Endothelial cell (in vitro differentiated cells): ENCODE measurements around the gene NAV2. TPM values are rescaled to one million over a fixed set of nuclear protein-coding genes. Genes with fewer than 3 reads are reported as not detected.
A peak's percentile ranks its signal among the peaks of the same experiment; 100 is the strongest.

ENCODE experiments used
- DNase-seq: peaks from one replicate; pipeline ENCODE4 v3.0.0; 2021; ENCODE audit warnings: low spot score
- H3K27ac Mint-ChIP-seq: one replicate; pipeline ENCODE4 v1.8.0; 2021; ENCODE audit warnings: mixed read lengths, inconsistent platforms; ENCODE audit not compliant: unreplicated experiment
- H3K27me3 Mint-ChIP-seq: one replicate; pipeline ENCODE4 v1.8.0; 2021; ENCODE audit warnings: mild to moderate bottlenecking, moderate library complexity, mixed read lengths, inconsistent platforms; ENCODE audit not compliant: unreplicated experiment
- H3K36me3 Mint-ChIP-seq: one replicate; pipeline ENCODE4 v1.8.0; 2021; ENCODE audit warnings: mild to moderate bottlenecking, low read depth, mixed read lengths, inconsistent platforms; ENCODE audit not compliant: unreplicated experiment
- H3K4me1 Mint-ChIP-seq: one replicate; pipeline ENCODE4 v1.8.0; 2021; ENCODE audit warnings: mild to moderate bottlenecking, mixed read lengths, inconsistent platforms; ENCODE audit not compliant: unreplicated experiment
- H3K4me3 Mint-ChIP-seq: one replicate; pipeline ENCODE4 v1.8.0; 2021; ENCODE audit warnings: mild to moderate bottlenecking, mixed read lengths, inconsistent platforms; ENCODE audit not compliant: unreplicated experiment
- H3K9me3 Mint-ChIP-seq: one replicate; pipeline ENCODE4 v1.8.0; 2021; ENCODE audit warnings: mixed read lengths, inconsistent platforms; ENCODE audit not compliant: unreplicated experiment
- total RNA-seq: library from RNA; stranded (reverse); fragmentation: NEBNext Ultra II Directional; extraction: Animal tissue kit (Norgen Biotek cat#: 25700); gene quantifications from one replicate; pipeline ENCODE4 v1.2.1, GENCODE V29; 2021; ENCODE audit not compliant: unreplicated experiment
- TF ChIP-seq, protein P1 (sequence below): fragments of 200-600 bp; sonication (generic); IDR thresholded peaks from one replicate; pipeline ENCODE4 v1.5.0; 2021; ENCODE audit warnings: antibody characterized with exemption; ENCODE audit not compliant: unreplicated experiment

The NAV2 gene
- total RNA-seq, 1 donor from 2014 or later = 15.6 TPM

DNA sequence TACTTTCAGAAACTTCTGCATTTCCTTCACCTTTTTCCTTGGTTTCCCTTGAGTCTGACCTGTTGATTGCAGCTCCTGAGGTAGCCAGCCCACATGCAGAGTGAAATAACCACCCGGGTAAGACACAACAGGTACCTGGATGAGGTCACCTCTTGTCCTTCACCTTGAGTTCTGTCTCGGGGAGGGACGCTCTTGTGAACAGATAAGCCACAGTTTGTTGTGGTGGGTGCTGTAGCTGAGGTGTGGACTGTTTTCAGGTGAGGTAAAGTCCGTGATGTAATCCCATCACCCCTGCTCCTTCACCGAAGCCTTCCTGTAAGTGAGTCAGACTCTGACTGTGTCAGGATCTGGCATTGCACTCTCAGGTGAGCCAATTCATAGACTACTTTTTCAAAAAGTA, 183.1 kb downstream of the NAV2 start:
- Mint-ChIP-seq H3K4me3 (no peak overlapping the region), H3K36me3 (no peaks in the 10 kb centered on the region), H3K9me3 (no peaks in the 10 kb centered on the region), H3K27me3 (no peaks in the 10 kb centered on the region), H3K27ac (no peak overlapping the region), H3K4me1 (no peaks in the 10 kb centered on the region)
- TF ChIP-seq, protein P1, sequence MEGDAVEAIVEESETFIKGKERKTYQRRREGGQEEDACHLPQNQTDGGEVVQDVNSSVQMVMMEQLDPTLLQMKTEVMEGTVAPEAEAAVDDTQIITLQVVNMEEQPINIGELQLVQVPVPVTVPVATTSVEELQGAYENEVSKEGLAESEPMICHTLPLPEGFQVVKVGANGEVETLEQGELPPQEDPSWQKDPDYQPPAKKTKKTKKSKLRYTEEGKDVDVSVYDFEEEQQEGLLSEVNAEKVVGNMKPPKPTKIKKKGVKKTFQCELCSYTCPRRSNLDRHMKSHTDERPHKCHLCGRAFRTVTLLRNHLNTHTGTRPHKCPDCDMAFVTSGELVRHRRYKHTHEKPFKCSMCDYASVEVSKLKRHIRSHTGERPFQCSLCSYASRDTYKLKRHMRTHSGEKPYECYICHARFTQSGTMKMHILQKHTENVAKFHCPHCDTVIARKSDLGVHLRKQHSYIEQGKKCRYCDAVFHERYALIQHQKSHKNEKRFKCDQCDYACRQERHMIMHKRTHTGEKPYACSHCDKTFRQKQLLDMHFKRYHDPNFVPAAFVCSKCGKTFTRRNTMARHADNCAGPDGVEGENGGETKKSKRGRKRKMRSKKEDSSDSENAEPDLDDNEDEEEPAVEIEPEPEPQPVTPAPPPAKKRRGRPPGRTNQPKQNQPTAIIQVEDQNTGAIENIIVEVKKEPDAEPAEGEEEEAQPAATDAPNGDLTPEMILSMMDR = no peak
- DNase-seq = no peak

DNA sequence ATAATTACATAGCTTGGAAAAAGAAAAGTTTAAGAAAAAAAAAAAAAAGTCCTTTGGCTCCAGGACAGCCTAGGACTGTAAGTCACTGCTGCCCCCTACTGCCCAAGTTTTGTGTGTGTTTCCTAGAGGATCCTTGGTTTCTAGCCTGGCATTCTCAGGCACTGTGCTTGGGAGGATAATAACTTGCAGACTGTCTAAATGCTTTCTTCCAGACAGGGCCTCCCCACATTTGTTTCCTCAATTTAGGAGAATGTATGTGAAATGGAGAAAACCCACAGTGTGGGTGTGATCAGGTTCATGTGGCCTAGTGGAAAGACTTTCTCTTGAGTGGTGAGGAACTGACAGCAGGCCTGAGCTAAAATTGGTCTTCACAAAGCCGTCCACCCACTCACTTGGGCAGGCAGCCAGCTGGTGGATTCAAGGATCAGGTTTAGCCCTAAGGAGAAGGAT, 191.0 kb downstream of the NAV2 start:
- Mint-ChIP-seq H3K4me1 (no peaks in the 10 kb centered on the region), H3K27ac (no peak overlapping the region), H3K9me3 (no peaks in the 10 kb centered on the region), H3K27me3 (no peaks in the 10 kb centered on the region), H3K36me3 (no peaks in the 10 kb centered on the region), H3K4me3 (no peak overlapping the region)
- TF ChIP-seq, protein P1 = peak; percentile 72
- DNase-seq = peak; percentile 85

DNA sequence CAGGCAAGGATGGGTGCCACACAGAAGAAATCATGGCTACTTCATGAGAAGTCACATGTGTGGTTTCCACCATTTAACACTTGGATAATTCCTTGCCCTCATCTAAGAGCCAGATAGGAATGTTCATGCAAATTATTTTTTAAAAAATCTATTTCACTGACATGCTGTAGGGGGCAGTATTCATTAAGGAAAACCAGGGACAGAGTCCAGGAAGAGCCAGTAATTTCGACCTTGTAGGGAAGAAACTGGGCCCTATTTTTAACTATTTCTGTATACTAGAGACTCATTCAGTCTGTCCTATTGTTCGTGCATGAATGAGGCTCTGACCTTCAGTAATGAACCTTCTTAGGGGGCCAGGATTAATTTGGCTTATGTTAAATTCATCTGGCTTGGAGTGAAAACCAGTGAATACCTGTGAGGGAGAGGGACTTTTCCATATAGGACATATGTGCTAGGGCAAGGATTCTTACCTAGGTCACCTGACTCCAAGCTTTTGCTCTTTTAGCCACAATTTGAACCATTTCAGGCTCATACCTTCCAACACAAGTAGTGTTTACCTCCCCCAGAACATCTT, 192.7 kb downstream of the NAV2 start:
- DNase-seq = no peak
- H3K36me3 Mint-ChIP-seq = no peaks in the 10 kb centered on the region
- no peaks in the 10 kb centered on the region for H3K9me3 Mint-ChIP-seq
- H3K27me3 Mint-ChIP-seq = no peaks in the 10 kb centered on the region
- no peak overlapping the region for H3K27ac Mint-ChIP-seq
- H3K4me1 Mint-ChIP-seq = no peaks in the 10 kb centered on the region
- TF ChIP-seq, protein P1 = peak; percentile 95
- no peak overlapping the region for H3K4me3 Mint-ChIP-seq

DNA sequence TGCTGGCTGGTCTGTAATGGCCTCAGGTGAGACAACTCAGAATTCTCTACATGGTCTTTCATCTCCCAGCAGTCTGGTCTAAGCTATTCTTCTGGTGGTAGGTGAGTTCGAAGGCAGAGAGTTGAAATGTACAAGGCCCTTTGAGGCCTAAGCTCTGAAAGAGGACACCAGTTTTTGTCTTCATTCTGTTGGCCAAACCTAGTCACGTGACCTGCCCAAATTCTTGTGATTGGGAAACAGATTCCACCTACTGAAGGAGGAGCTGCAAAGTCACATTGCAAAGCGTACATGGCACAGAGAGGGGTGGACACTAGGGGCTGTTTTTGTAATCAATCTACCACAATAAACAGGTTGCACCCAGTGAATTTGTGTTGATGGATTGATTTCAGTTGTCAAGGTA, 193.5 kb downstream of the NAV2 start:
- no peak for DNase-seq
- H3K4me3 Mint-ChIP-seq = no peak overlapping the region
- no peaks in the 10 kb centered on the region for H3K27me3 Mint-ChIP-seq
- TF ChIP-seq, protein P1 = no peak
- no peak overlapping the region for H3K27ac Mint-ChIP-seq
- H3K36me3 Mint-ChIP-seq = no peaks in the 10 kb centered on the region
- H3K9me3 Mint-ChIP-seq = no peaks in the 10 kb centered on the region
- H3K4me1 Mint-ChIP-seq = no peaks in the 10 kb centered on the region

DNA sequence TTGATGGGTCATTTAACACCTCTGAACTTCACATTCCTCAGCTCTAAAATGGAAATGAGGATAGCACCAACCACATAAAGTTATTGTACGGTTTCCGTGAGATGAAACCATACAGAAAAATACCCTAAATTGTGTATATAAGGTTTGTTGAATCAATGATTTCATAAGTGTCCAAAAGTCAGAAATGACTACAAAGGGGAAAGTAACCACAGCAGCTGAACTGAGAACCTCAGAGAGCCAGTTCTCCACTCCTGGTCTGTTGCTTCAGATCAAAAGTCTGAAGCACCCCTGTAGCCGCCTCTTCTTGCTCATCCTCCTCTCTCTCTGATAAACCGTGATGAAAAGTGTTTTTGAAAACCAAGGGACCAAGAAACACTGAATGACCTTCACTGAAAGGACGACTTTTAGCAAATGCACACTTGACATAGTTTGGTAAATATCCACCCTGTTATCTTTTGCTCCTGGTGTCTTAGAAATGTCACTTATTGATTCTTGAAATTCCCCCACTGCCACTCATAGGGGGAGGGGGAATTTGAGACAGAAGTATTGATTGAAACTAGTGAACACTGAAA, 194.5 kb downstream of the NAV2 start:
- TF ChIP-seq, protein P1 = no peak
- Mint-ChIP-seq H3K4me1 (no peaks in the 10 kb centered on the region), H3K27ac (no peak overlapping the region), H3K36me3 (no peaks in the 10 kb centered on the region), H3K9me3 (no peaks in the 10 kb centered on the region), H3K27me3 (peaks cover 2% of the 10 kb centered on the region), H3K4me3 (no peak overlapping the region)
- DNase-seq = no peak
